Gastroesophageal sphincter (tissue), 4 donors: ENCODE data around the gene TCOF1. TPM values are rescaled to one million over a fixed set of nuclear protein-coding genes. Genes with fewer than 3 reads are reported as not detected.
A peak's percentile ranks its signal among the peaks of the same experiment; 100 is the strongest.

Source experiments
- ATAC-seq: fragments of 150-250 bp; one replicate; pipeline ENCODE4 v1.9.1; 2016; ENCODE audit warnings: mild to moderate bottlenecking, moderate library complexity
- H3K27ac ChIP-seq, 4 donors: fragments of 200-600 bp; sonication (generic) in 3 of 4; 1 replicate in 3 of 4; 2 replicates in 1 of 4; pipeline ENCODE4 v1.5.1; 2016 to 2019
- H3K27me3 ChIP-seq: fragments of 200-600 bp; sonication (generic); one replicate; pipeline ENCODE4 v1.5.1; 2019
- H3K36me3 ChIP-seq, 2 donors: fragments of 200-600 bp; sonication (generic); one replicate each; pipeline ENCODE4 v1.5.1; 2019; ENCODE audit warnings: control low read depth in 1 of 2
- H3K4me1 ChIP-seq, 3 donors: fragments of 200-600 bp; sonication (generic); 1 replicate in 2 of 3; 2 replicates in 1 of 3; pipeline ENCODE4 v1.5.1; 2016 to 2019; ENCODE audit warnings: control low read depth in 2 of 3
- H3K4me3 ChIP-seq, 2 donors: fragments of 200-600 bp; sonication (generic); one replicate each; pipeline ENCODE4 v1.5.1; 2019; ENCODE audit warnings: mild to moderate bottlenecking in 1 of 2, moderate library complexity in 1 of 2
- H3K9me3 ChIP-seq, 3 donors: fragments of 200-600 bp; sonication (generic); one replicate each; pipeline ENCODE4 v1.5.1; 2017 to 2019; ENCODE audit warnings: control low read depth in 2 of 3
- CTCF ChIP-seq, 4 experiments: fragments of 200-600 bp in 2 of 4; fragments of 450-650 bp in 2 of 4; sonication (generic) in 1 of 4; IDR thresholded peaks; one replicate each; pipeline ENCODE4 v1.5.1; 2017 to 2019; ENCODE audit warnings: antibody characterized with exemption in 4 of 4, mild to moderate bottlenecking in 2 of 4, moderate library complexity in 2 of 4
- EP300 ChIP-seq: sonication (generic); formaldehyde crosslinking; IDR thresholded peaks from one replicate; pipeline ENCODE4 v1.6.1; 2017; ENCODE audit warnings: antibody characterized with exemption, mild to moderate bottlenecking
- POLR2A ChIP-seq, 2 donors: fragments of 450-650 bp; IDR thresholded peaks; one replicate each; pipeline ENCODE4 v1.6.1; 2017; ENCODE audit warnings: antibody characterized with exemption in 2 of 2, mild to moderate bottlenecking in 2 of 2, moderate library complexity in 1 of 2
- POLR2AphosphoS5 ChIP-seq: sonication (generic); formaldehyde crosslinking; IDR thresholded peaks from one replicate; pipeline ENCODE4 v1.6.1; 2017; ENCODE audit warnings: antibody characterized with exemption
- WGBS, 2 donors: methylation state at CpG; one replicate each; pipeline ENCODE4 v1.1.5; 2018; ENCODE audit warnings: low coverage in 1 of 2; 5-methylcytosine and 5-hydroxymethylcytosine counted together
- total RNA-seq, 4 donors: library from RNA; depleted of rRNA; stranded (reverse); fragments of >200 nt; gene quantifications; one replicate each; pipeline ENCODE4 v1.1.0, GENCODE V29; 2016

The TCOF1 gene
- total RNA-seq, 4 donors from 2014 or later = 25.4 to 55.7 (median 31.0) TPM

DNA sequence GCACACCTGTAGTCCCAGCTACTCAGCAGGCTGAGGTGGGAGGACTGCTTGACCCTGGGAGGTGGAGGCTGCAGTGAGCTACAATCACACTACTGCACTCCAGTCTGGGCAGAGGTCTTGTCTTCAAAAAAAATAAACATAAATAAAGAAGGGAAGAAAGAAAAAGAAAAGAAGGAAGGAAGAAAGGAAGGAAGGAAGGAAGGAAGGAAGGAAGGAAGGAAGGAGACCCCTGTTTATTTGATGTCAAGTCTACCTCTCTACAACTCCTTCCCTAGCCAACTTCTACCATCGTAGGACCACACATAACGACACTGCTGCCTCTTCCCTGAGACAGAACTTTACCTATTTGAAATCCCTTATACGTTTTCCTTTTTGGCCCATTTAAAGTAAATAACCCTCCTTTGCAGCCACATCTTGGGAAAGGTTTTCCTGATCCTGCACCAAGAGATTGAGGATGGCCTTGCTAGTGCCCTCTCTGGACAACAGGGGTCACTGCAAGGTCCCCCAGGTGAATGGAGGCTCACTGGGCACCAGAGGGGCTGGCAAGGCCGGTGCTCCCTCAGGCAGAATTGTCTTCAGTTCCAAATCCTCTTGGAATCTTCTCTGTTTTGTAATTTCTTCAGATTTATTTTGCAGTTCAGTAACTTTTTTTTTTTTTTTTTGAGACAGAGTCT lies 81.5 kb downstream of the TCOF1 start:
- no peak for ATAC-seq
- peaks cover 2 to 27% of the 10 kb centered on the region in 2 donors for H3K36me3 ChIP-seq
- WGBS, 2 donors = 50 to 65% methylated on average over 4 of the region's 4 CpGs

GRCh38 chr5:150440948-150441812 lies 83.7 kb downstream of the TCOF1 start:
- peak overlapping the region in 2 of 4 donors; percentile 39 to 40 for H3K27ac ChIP-seq
- H3K9me3 ChIP-seq = no peaks in the 10 kb centered on the region
- WGBS, 2 donors = 75 to 89% methylated on average over 5 to 9 of the region's 12 CpGs
- H3K4me1 ChIP-seq = peaks cover 0 to 36% (median 1%) of the 10 kb centered on the region in 3 donors
- H3K27me3 ChIP-seq = no peaks in the 10 kb centered on the region
- H3K36me3 ChIP-seq = peaks cover 9 to 48% of the 10 kb centered on the region in 2 donors
- no peak overlapping the region for H3K4me3 ChIP-seq
- no peak for ATAC-seq
- TF ChIP-seq POLR2A (IDR thresholded peaks at IDR 0.05) (no peak), POLR2AphosphoS5 (no peak), CTCF (IDR thresholded peaks at IDR 0.05) (no peak), EP300 (no peak)

More for the DNA sequence above, 81.5 kb downstream of the TCOF1 start:
- H3K9me3 ChIP-seq = no peaks in the 10 kb centered on the region
- peak in 1 of 4 experiments; percentile 52 for TF ChIP-seq CTCF (IDR thresholded peaks at IDR 0.05)
- TF ChIP-seq EP300 = no peak
- TF ChIP-seq POLR2A (IDR thresholded peaks at IDR 0.05) = no peak
- no peak for TF ChIP-seq POLR2AphosphoS5
- H3K4me1 ChIP-seq = peaks cover 0 to 29% (median 3%) of the 10 kb centered on the region in 3 donors
- no peak overlapping the region for H3K27ac ChIP-seq
- no peak overlapping the region for H3K4me3 ChIP-seq
- H3K27me3 ChIP-seq = no peaks in the 10 kb centered on the region

DNA sequence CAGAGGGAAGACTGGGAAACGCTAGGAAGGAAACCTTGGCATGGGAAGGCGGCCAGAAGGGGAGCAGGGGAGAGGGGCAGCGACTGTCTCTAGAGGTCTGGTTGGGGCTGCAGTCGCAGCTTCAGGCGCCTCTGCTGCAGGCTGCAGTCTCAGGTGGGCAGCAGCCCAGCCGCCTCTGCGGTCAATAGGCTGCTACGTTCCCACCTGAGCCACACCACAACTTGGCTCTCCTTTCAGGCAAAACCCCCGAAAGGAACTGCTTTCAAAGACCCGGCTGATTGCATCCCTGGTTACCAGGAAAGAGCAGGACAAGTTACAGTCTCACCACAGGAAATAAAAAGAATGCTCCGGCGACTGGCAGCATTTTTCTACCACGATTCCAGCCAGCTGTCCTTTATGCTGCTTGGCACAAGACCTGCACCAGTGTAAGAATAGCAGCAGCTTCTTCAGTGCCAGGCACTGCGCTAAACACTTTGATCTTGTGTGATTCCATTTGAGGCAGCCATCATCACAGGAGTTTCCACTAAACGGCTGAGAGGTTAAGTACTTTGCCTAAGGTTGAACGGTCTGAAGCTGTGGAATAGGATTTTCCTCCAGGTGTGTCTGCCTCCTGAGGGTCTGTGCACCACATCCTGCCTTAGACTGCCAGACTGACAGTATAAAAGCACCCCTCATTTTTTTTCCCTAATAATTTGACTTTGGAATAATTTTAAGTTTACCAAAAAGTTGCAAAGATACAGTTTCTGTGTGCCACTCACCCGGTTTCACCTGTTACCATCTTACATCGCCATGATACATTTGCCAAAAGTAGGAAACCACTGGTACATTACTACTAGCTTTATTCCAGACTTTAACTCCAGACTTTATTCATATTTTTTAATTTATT lies 84.6 kb downstream of the TCOF1 start:
- TF ChIP-seq POLR2AphosphoS5 = no peak
- no peak for TF ChIP-seq POLR2A (IDR thresholded peaks at IDR 0.05)
- TF ChIP-seq EP300 = no peak
- 35 to 64% methylated on average over 6 to 8 of the region's 18 CpGs for WGBS, 2 donors
- Histone ChIP-seq H3K9me3 (no peaks in the 10 kb centered on the region), H3K4me3 (no peak overlapping the region), H3K36me3 (peaks cover 16 to 57% of the 10 kb centered on the region in 2 donors), H3K27ac (peak overlapping the region in 2 of 4 donors; percentile 39 to 40), H3K4me1 (peaks cover 0 to 41% (median 0%) of the 10 kb centered on the region in 3 donors), H3K27me3 (no peaks in the 10 kb centered on the region)
- ATAC-seq = no peak

DNA sequence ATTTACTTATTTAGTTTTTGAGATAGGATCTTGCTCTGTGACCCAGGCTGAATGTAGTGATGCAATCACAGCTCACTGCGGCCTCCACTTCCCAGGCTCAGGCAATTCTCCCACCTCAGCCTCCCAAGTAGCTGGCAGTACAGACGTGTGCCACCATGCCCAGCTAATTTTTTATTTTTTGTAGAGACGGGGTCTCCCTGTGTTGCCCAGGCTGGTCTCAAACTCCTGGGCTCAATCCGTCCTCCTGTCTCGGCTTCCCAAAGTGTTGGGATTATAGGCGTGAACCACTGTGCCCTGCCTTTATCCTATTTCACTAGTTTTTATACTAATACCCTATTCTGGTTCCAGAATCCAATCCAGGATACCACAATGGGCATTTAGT lies 85.2 kb downstream of the TCOF1 start:
- Histone ChIP-seq H3K4me1 (peaks cover 0 to 48% (median 2%) of the 10 kb centered on the region in 3 donors), H3K9me3 (no peaks in the 10 kb centered on the region), H3K27ac (peak overlapping the region in 2 of 4 donors; percentile 39 to 40), H3K4me3 (no peak overlapping the region), H3K27me3 (no peaks in the 10 kb centered on the region), H3K36me3 (peaks cover 17 to 64% of the 10 kb centered on the region in 2 donors)
- TF ChIP-seq POLR2A (IDR thresholded peaks at IDR 0.05) = no peak
- TF ChIP-seq POLR2AphosphoS5 = no peak
- TF ChIP-seq CTCF (IDR thresholded peaks at IDR 0.05) = no peak
- no peak for TF ChIP-seq EP300
- no peak for ATAC-seq
- 83 to 85% methylated on average over 6 of the region's 6 CpGs for WGBS, 2 donors
